Fibroblast of the aortic adventitia (primary cell): ENCODE results near the gene LRRC4B. TPM values are rescaled to one million over a fixed set of nuclear protein-coding genes. Genes with fewer than 3 reads are reported as not detected.

Experiments
- DNase-seq: peaks from one replicate; pipeline ENCODE4 v3.0.0-alpha.2; 2010; ENCODE audit warnings: low read depth
- H3K4me3 ChIP-seq: 2 replicates; pipeline ENCODE4 v1.5.1; 2011; ENCODE audit warnings: low read depth, mild to moderate bottlenecking, control low read depth, low read length, moderate library complexity
- total RNA-seq: library from RNA; depleted of rRNA; stranded (reverse); fragments of >200 nt; gene quantifications from 2 replicates; pipeline ENCODE4 v1.2.3, GENCODE V29; 2012; ENCODE audit warnings: low replicate concordance
- TF ChIP-seq, protein P1 (sequence below): IDR thresholded peaks from 2 replicates; pipeline ENCODE4 v1.5.1; 2011; ENCODE audit warnings: mild to moderate bottlenecking, low read length, control low read depth, inconsistent platforms; ENCODE audit not compliant: insufficient read depth

LRRC4B gene
- total RNA-seq, 1 donor, result not detected

DNA sequence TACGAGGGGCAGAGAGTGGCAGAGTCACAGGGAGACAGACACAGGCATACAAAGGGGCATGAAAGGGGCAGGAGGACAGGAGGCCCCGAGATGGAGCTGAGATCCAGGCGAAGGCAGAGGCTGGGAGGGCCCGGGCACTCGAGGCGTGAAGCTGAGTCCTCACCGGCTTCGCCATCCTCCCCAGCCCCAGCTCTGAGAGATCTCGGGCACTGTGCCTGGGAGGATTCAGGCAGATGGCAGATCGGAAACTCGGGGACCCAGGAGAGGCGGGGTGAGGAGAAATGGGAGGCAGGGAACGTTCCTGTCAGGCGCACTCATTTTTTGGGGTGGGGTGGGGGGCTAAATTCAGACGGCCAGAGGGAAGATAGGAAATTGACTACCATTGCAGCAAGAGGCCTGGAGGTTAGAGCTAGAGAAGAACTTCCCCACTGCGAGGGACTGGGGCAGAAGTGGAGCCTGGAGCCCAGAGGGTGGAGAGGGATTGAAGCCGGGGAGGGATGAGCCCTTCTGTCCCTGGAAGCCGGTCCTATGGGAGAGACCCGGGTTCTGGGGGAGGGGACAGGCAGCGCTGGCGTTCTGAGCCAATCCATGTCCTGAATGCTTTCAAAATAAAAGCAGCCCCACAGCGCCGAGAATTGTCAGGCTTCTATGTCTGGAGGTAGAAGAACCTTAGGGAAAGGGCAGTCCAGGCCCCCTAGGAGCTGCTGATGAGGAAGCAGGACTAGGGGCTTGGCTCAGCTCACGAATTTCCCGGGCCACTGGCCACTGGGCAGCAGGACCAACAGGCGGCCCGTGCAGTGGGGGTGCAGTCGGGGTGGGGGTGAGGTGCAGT is 12.6 kb downstream of the LRRC4B start:
- no peak for DNase-seq
- TF ChIP-seq, protein P1, sequence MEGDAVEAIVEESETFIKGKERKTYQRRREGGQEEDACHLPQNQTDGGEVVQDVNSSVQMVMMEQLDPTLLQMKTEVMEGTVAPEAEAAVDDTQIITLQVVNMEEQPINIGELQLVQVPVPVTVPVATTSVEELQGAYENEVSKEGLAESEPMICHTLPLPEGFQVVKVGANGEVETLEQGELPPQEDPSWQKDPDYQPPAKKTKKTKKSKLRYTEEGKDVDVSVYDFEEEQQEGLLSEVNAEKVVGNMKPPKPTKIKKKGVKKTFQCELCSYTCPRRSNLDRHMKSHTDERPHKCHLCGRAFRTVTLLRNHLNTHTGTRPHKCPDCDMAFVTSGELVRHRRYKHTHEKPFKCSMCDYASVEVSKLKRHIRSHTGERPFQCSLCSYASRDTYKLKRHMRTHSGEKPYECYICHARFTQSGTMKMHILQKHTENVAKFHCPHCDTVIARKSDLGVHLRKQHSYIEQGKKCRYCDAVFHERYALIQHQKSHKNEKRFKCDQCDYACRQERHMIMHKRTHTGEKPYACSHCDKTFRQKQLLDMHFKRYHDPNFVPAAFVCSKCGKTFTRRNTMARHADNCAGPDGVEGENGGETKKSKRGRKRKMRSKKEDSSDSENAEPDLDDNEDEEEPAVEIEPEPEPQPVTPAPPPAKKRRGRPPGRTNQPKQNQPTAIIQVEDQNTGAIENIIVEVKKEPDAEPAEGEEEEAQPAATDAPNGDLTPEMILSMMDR, result no peak
- peak overlapping the region; percentile 22 for H3K4me3 ChIP-seq

DNA sequence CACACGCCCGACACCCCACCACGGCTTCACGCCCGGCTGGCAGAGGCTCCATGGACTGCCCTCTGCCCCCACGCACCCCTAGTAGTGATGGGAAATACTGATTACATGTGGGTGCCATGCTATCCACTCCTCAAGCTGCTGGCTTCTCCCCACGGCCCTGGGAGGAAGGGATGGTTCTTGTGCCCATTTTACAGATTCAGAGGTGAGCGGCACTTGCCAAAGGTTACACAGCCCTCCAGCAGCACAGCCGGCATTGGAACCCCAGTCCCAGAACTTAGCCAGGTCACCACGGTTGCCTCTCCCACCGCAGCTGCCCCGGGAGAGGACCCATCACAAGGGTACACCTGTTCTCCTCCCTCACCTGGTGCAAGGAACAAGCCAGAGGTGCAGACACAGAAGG is 13.2 kb downstream of the LRRC4B start:
- H3K4me3 ChIP-seq, result no peak overlapping the region
- no peak for DNase-seq
- TF ChIP-seq, protein P1, result no peak

DNA sequence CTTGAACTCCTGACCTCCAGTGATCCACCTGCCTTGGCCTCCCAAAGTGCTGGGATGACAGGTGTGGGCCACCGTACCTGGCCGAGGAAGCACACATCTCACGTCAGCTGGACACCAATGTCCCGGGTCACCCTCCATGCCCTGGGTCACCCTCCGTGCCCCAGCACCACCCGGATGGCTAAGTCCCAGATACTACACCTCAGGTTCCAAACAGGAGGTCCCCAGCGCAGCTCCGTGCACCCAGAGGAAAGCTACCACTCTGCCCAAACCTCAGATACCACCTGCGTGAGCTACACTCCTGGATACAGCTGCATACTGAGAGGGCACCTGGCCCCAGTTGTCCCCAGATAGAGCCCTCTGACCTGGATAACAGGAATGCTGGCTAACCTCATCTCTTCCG is 14.0 kb downstream of the LRRC4B start:
- TF ChIP-seq, protein P1, result no peak
- H3K4me3 ChIP-seq, result no peak overlapping the region
- DNase-seq, result no peak

DNA sequence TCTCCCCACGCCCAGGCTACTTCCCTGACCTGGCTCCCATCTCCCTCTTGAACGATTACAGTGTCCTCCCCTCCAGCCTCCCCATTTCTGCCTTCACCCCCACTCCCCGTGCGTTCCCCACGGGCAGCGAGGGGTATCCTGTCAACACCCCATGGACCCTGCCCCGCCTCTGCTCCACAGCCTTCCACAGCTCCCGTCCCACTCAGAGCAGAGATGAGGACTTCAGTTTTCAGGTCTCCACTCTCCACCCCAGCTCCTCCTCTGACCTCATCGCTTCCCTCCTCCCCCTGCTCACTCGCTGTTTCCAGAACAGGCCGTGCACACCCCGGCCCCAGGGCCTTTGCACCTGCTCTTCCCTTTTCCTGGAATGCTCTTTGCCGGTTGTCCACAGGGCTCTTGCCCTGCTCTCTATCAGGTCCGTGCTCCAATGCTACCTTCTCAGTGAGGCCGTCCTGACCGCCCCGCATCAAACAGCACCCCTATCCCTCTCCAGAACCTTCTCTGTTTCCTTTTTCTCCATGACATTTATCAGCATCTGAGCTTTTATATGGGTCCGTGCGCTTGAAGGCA is 15.0 kb downstream of the LRRC4B start:
- DNase-seq, result no peak
- TF ChIP-seq, protein P1, result no peak
- no peak overlapping the region for H3K4me3 ChIP-seq

DNA sequence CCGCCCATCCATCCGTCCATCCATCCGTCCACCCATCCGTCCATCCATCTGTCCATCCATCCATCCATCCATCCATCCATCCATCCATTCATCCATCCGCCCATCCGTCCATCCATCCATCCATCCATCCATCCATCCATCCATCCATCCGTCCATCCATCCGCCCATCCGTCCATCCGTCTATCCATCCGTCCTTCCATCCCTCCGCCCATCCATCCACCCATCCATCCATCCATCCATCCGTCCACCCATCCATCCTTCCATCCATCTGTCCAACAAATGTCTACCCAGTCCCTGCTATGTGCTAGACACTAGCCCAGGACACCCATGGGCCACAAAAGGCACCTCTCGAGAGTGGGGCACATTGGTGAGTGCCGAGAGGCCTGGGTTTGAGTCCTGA is 15.7 kb downstream of the LRRC4B start:
- TF ChIP-seq, protein P1, result no peak
- no peak overlapping the region for H3K4me3 ChIP-seq
- DNase-seq, result no peak

DNA sequence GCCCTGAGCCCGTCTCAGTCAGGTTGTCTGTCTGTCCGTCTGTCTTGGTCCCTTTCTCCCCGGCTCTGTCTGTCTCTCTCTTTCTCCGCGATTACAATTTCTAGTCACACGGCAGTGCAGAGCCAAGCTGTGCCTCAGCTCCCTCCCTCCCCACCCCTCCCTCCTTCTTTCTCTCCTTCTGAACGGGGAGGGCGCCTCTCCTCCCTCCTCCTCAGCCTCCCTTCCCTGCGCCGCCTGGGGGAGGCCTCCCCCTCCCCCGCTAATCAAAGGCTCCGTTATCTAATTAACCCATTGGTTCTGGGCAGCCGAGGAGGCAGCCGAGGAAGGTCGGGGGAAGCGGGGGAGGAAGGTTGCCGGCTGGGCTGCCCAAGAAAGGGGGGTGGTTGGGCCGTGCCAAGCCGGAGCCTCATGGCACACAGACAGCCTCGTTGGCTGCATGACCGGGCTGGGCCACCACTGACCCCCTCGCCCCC is 16.5 kb downstream of the LRRC4B start:
- TF ChIP-seq, protein P1, result no peak
- no peak for DNase-seq
- H3K4me3 ChIP-seq, result no peak overlapping the region
